VCaP (cell line): ENCODE data around the gene PAM.
"Not testable (repeated sequence)": the region's sequence is repeated elsewhere in the genome, so short reads cannot be mapped to it uniquely, and the experiment has no call there.

Experiments
- H3K27ac ChIP-seq: fragments of 450-650 bp; 2 replicates; pipeline ENCODE4 v1.5.1; 2017
- TF ChIP-seq, protein P1 (sequence below): fragments of 450-650 bp; conservative IDR thresholded peaks from 2 replicates; pipeline ENCODE4 v1.5.1; 2017; ENCODE audit warnings: mild to moderate bottlenecking, moderate library complexity

The PAM gene

DNA sequence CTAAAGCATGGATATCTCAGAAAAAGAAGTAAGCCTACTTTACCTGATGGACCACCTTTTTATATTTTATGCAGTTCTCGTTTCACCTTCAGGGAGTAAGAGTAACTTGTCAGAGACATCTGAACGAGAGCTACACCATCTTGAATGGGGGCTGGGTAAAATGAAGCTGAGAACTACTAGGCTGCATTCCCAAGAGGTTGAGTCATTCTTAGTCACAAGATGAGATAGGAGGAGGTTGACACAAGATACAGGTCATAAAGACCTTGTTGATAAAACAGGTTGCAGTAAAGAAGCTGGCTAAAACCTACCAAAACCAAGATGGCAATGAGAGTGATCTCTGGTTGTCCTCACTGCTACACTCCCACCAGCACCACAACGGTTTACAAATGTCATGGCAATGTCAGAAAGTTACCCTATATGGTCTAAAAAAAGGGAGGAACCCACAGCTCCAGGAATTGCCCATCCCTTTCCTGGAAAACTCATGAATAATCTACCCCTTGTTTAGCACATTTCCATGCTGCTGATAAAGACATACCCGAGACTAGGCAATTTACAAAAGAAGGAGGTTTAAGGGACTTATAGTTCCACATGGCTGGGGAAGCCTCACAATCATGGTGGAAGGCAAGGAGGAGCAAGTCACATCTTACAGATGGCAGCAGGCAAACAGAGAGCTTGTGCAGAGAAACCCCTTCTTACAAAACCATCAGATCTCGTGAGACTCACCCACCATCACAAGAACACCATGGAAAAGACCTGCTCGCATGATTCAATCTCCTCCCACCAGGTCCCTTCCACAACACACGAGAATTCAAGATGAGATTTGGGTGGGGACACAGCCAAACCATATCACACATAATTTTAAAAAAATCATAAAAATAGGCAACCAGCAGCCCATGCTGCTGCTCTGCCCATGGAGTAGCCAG, 302.4 kb downstream of the PAM start:
- TF ChIP-seq, protein P1, sequence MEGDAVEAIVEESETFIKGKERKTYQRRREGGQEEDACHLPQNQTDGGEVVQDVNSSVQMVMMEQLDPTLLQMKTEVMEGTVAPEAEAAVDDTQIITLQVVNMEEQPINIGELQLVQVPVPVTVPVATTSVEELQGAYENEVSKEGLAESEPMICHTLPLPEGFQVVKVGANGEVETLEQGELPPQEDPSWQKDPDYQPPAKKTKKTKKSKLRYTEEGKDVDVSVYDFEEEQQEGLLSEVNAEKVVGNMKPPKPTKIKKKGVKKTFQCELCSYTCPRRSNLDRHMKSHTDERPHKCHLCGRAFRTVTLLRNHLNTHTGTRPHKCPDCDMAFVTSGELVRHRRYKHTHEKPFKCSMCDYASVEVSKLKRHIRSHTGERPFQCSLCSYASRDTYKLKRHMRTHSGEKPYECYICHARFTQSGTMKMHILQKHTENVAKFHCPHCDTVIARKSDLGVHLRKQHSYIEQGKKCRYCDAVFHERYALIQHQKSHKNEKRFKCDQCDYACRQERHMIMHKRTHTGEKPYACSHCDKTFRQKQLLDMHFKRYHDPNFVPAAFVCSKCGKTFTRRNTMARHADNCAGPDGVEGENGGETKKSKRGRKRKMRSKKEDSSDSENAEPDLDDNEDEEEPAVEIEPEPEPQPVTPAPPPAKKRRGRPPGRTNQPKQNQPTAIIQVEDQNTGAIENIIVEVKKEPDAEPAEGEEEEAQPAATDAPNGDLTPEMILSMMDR, result no peak

DNA sequence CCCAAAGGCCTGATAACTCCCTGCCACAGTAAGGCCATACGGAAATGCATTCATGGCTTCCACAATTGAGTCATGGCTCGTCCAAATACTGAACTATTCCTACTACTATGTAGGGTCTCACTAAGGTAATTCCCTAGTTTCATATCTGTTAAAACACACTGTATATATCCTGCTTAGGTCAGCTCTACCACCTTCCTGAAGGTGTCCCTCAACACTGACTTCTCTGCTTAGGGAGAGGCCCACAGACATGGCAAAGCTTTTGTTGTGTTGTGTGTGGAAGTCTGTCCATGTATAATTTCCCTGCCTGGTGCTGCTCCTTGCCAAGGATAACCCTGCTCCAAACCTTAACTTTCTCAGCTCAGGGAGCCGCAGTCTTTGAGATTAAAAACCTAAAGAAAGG, 304.4 kb downstream of the PAM start:
- TF ChIP-seq, protein P1, result no peak
- H3K27ac ChIP-seq, result no peak overlapping the region

More for the DNA sequence above, 302.4 kb downstream of the PAM start:
- no peak overlapping the region for H3K27ac ChIP-seq

DNA sequence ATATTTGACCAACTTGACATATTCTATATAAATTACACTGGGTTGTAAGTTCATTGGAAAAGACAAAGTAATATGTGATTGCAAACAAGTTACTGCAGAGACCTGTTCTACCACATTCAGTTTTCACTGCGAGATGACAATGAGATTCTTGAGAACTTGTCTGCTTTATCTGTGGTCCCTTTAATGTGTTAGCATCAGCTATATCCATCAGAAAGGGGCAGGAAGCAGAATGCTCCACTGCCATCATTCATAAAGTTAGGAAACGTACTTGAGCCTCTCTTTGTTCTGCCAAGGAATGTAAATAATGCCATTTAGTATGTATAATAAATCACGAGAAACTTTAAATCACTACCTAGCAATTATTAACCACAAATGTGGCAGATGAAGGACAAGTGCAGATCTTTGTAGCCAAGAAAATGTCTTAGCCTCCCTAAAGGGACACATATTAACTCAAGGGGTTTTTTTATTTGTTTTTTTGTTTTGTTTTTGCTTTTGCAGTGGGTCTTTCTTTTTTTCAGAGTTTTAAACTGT, 305.4 kb downstream of the PAM start:
- TF ChIP-seq, protein P1, result no peak

DNA sequence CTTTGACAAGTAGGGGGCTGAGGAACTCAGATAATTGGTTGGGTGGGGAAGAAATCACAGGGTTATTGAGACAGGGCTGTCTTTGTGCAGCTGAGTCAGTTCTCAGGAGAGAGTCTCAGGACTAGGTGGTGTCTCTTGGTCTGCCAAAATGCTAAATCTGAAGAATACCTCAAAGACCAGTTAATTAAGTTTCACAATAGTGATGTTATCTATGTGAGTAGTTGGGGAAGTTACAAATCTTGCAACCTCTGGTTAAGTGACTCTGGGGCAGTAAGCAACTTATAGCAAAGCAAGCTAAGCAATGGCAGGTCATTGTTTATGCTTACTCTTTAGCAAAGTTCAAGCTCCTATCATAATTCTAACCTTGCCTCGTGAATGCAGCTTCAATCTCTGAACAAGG, 311.2 kb downstream of the PAM start:
- no peak overlapping the region for H3K27ac ChIP-seq
- TF ChIP-seq, protein P1, result no peak

More for the DNA sequence above, 305.4 kb downstream of the PAM start:
- no peak overlapping the region for H3K27ac ChIP-seq

DNA sequence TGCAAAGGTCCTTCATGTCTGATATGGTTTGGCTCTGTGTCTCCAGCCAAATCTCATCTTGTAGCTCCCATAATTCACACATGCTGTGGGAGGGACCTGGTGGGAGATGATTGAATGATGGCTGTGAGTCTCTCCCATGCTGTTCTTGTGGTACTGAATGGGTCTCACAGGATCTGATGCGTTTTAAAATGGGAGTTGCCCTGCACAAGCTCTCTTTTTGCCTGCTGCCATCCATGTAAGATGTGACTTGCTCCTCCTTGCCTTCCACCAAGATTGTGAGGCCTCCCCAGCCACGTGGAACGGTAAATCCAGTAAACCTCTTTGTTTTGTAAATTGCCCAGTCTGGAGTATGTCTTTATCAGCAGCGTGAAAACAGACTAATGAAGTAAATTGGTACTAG, 318.4 kb downstream of the PAM start:
- H3K27ac ChIP-seq, result not testable (repeated sequence)

DNA sequence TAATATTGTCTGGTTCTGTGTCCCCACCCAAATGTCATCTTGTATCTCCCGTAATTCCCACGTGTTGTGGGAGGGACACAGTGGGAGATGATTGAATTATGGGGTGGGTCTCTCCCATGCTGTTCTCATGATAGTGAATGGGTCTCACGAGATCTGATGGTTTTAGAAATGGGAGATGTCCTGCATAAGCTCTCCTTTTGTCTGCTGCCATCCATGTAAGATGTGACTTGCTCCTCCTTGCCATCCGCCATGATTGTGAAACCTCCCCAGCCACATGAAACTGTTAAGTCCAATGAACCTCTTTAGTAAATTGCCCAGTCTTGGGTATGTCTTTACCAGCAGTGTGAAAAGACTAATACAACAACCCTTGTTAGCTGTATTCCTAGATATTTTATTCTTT, 320.3 kb downstream of the PAM start:
- TF ChIP-seq, protein P1, result no peak
- no peak overlapping the region for H3K27ac ChIP-seq
